Ammon's horn (tissue), 1 donor: ENCODE results near the gene OLIG3.

ENCODE experiments used
- DNase-seq: peaks from one replicate; pipeline ENCODE4 v3.0.0-alpha.2; 2016; ENCODE audit warnings: low spot score

Gene OLIG3

DNA sequence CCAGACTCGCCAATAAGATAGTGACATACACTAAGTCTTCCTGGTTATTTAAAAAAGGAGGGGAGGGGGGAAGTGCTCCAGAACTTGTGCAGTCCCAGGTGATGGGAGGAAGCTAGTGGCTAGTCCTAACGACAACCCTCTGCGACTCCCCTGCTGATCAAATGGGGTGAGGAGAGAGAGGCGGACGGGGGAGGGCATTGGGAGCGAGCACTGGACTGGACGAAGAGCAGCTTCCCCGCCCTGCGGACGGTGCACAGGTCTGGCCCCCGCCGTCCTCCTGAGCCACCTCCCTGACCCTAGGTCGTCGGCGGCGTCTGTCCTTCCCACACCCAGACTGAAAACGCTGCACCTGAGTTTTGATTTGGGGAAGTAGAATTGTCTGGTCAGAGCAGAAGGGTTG, 2.2 kb upstream of the OLIG3 start:
- DNase-seq, result no peak

DNA sequence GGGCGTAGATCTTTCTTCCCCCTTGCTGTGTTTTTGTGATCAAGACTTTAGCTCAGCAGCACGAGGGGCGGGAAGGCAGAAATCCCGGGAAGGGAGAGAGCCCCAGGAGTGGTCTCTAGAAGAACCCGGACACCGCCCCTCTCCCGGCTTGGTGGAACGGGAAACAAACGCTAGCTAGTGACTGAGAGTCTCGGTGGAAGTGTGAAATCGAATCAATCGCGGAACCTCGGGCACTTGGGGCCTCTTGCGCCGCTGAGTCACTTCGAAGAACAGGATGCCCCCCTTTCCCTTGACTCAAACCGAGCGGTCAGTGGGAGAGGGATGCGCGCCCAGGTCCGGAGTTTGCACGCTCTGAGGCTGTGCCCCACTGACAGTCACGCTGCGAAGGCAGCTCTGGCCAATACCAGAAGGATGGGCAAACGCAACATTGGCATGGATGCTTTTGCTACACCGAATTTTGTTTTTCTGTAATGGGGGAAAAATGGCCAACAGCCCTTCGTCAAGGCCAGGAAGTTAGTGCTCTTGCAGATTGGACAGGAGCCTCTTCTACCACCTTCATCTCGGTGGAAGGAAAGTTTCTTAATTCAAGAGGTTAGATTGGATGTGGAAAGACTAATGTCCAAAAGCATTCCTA, 1.6 kb upstream of the OLIG3 start:
- no peak for DNase-seq

DNA sequence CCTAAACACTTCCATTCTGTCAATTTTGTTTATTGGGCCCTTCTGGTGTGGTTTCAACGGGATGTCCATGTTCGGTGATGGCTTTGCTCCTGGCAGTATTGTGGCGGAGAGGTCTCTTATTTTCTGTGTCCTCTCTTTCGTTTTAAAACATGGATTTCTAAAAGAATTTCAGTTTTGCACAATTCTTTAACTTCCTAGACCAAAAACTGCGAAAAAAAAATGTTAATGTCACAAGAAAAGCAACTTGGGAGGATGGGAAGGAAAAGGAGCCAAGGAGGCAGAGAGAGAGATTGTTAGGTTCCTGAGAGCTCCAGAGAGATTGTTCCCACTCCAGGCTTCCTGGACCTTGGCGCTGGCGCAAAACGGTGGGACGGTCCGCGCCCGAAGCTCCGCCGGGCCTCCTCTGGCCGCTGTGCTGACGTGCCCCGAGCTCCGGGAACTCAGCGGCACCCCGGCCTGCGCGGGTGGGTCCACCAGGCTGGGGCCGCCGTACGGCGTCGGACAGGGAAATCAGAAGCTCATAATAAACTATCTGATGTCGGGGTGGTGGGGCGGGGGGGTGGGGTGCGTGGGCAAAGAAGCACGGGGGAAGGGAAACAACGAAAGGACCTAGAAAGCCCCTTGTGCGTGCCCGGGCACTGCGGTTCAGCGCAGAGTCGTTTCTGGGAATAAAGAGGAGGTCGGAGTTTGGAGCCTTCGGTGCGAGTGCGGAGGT, 951 bp upstream of the OLIG3 start:
- no peak for DNase-seq

DNA sequence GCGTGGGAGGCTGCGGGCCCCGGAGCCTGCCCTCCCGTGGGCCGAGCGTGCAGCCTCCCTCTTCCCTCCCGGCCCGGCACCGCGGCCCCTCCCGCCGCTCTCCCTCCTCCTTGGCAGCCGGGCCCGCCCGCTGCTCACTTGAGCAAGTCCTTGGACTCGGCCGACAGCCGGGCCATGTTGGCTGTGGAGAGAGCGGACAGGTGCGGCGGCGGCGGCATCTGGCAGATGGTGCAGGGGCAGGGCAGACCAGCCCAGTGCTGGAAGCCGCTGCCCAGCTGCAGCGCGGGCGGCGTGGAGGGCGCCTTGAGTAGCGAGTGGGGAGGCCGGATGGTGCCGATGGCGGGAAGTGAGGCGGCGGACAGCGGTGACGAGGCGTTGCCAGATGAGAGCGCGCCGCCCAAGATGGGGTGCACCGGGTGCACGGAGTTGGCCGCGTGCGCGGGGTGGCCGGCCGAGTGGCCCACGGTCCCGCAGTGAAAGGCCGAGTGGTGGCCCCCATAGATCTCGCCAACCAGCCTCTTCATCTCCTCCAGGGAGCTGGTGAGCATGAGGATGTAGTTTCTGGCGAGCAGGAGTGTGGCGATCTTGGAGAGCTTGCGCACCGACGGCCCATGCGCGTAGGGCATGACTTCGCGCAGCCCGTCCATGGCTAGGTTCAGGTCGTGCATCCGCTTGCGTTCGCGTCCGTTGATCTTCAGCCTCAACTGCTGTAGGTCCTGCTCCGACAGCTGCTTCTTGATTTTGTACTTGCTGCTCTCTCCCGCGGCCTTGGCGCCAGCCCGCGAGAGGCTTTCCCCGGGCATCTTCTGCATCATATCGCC, 766 bp downstream of the OLIG3 start:
- no peak for DNase-seq

DNA sequence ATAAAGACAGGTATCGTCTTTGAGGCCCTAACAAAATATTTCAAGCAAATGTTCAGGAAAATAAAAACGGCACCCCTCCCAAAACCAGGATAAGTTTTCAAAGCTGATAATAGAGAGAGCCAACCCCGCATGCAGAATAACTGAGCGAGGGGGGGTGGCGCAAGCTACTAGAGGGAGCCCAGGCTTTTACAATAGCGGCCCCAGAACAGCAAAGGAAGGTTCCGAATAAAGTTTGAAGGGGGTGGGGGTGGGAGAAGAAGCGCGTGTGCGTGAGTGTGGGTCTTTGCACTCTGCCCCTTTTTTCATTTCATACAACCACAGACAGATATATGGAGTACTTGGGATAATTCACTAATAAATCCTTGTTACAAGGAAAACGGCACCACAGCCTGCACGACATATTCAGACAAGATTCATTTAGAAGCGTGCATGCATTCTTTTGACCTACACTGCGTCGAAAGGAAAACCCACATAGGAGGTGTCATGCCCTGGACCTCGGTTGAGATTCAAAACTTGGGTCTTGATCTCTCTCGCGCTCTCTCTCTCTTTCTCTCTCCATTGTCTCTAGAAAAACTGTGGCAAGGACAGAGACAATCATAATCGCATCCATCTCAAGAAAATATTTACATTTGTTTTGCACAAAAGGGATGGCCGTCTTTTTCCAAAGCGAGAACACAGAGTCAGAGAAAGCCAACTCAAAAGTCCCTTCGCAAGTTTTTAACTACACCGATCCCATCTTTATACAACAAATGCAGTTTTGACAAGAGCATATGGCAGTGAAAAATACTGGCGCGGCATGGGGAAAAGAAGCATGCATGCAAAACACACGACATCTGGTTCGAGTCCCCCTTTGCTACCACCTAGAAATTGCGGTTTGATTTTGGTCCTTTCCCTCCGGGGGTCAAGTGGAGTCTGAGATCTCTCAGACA, 1.6 kb downstream of the OLIG3 start:
- DNase-seq, result no peak

DNA sequence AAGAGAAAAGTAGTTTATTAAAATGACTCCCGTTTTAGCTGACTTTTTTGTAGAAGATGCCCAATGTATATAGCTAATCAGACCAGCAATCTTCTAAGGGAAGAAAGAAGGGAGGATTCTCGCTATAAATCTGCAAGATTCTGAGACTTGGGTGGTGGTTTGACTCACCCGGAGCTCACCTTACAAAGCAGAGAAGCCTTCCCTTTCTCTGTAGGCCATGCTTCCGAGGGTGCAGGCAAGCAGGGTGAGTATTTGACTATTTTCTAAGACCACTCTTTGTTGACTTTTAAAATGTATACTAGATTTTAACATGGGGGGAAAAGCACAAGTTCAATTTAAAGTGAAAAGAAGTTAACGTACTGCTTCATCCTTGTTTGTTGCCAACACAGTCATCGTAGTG, 2.7 kb downstream of the OLIG3 start:
- no peak for DNase-seq

DNA sequence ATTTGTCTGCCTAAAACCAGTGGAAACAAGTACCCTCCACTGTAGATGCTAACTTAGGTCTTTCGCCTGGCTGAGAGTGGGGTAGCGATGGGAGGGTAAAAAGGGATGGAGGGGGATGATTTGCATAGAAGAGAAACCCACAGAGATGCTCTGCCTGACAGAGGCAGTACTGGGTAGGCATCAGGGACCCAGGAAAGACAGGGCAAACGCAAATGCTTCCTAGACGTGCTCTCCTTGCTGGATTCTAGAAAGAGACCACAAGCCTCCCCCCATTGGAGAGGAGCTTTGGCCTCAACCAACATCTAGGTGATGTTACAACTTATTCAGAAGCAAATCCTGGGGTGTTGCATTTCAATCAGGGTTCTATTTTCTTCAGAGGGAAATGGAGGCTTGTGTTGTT, 3.2 kb downstream of the OLIG3 start:
- no peak for DNase-seq

DNA sequence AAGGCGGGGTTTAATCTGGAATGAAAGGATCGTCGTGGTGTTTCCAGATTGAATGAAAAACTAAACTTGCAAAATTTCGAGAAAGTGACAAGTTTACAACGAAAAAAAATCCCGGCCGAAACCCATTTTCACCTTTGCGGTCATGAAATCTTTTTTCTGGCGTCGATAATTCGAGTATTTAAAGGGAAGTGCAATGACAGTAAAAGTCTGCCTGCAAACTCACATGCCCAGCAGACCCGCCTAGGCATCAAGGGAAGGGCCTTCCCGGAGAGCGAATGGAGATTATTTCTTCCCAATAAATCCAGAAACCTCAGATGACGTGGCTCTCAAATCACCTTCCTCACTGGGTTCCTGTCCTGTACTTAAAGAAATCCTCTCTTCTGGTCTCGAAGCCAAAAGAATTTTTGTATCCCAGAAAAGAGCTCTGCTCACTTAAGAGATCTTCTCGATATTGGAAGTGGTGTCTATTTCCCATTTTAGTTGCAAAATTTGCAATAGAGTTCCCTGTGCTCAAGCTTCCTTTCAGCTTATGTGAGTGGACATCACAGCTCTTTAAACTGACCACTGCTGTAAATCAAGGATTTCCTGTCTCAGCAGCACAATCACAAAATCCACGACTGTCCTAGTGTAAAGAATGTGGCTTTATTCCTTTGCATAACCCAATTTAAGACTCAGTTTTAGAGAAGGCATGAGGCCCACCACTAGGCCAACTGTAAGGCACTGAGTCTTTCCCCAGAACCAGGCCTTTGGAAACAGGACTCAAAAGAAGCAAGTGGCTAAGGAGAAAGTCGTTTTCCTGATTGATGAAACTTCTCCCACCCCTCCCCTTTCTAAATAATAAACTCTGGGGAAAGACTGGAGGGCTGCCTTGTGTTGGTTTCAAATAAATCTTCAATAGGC, 3.9 kb downstream of the OLIG3 start:
- no peak for DNase-seq

DNA sequence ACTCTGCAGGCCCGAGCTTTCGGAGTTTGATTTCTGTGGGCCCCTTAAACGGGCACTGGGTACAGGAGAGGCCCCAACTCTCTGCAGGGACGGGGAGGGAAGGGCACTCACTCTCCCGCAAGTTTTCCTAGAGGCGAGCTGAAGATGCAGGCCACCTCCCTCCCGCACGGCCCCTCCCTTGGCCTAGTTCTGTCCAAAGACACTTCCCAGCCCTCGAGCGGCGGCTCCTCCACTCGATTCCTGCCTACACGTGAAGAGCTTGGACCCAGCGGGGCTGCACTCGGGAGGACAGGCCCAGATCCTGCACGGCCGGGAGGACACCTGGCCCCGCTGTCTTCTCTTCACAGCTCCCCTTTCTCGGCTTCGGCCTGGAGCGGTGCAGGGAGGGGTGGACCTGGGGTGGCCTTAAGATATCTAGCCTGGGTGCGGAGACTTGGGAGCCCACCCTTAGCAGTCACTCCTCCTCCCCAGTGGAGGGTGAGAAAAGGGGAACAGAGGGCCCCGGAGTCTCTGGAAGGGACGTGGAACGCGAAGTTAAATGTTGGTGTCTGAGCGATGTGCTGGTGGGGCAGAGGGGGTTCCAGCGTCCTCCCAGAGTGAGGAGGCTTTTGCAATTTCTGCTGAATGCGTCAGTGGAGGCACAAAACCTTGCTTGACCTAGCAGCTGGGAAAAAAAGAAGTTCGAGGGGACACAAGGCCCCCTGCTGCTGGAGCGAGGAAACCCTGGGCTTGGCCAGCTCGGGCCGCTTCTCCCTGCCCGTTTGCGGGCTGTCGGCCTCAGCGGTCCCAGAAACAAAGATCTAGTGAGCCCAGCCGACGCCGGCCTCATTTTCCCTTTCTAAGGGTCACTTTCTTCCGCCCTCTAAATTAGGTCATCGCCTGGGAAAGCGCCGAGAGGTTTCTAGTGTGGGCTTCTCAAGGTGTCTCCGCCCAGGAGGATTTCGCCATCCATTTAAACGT, 4.9 kb downstream of the OLIG3 start:
- no peak for DNase-seq

DNA sequence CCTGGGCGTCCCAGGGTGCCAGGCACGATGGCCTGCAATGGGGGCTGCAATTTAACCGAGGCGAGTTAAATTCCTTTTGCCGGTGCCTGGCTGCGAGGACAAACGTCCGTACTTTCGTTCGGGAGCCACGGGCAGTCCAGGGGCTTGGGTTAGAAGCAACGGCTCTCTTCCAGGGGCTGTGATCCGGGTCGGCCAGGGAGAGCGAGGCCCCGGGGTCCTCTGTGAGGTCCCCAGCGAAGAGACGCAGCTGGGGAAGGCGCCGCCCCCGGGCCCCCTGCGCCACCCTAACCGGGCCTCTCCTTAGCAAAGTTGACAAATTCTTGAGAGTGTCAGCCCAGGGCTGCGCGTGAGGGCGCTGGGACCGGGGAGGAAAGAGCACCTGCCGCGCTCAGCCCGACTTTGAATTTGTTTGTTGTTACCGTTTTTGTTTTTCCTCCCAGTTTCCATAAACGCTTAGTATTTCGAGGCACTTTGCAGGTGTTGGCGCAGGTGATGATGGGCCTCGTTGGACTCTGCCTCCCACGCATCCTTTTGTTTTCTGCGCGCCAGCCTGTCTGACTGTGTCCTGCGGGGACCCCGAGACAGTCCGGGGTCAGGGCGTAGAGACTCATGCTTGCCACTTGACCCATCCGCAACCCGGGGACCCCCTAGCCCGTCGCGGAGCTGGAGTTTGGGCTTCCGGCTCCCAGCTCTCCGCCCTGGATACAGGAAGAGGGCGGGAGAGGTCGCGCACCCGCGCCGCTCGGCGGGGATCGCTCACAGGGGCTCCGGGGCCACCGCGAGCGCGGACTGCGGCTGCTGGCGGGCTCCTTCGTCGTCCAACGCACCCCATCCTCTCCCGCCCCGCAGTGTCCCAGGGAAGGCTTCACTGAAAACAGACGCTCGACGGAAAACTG, 5.8 kb downstream of the OLIG3 start:
- no peak for DNase-seq

DNA sequence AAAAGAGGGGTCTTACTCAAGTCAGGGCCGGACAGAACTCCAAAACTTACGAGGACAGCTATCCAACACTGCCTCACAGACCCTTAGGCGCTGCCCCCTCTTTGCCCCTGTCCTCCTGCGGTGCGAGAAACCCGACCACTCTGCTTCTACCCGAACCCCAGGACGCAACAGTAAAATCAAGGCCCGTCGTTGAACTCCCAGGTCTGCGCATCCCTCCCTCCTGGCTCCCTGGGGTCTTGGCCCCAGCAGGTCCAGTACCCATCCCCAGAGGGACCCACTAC, 6.4 kb downstream of the OLIG3 start:
- no peak for DNase-seq

DNA sequence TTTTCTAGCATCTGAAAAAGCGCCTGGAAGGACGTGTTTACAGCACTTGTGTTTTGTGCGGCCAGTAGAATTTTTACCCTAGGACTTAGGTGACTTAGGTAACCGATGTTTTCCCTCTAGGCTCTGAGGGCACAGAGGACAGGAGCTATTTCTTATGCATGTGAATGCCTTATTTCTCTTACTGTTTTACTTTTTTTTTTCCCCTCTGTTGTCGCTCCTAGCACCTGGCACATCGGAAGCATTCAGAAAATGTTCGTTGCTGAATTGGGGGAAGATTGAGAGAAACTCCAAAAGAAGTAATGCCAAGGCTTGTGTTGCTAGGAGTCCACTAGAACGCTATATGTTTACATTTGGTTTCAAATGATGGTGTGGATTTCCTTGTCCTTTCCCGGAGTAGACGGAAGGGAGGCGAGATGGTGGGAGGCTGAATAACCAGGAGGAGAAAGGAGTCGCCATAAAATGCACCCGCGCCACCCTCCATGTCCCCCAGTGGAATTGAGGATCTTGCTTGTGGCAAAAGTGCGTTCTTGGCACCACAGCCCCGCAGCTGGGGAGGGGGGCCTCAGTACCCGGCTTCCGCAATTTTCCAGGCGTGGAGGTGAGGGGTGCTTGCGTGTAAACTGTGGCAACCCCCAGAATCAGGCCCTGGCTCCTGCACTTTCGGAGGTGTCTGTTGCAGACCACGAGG, 6.9 kb downstream of the OLIG3 start:
- DNase-seq, result no peak

DNA sequence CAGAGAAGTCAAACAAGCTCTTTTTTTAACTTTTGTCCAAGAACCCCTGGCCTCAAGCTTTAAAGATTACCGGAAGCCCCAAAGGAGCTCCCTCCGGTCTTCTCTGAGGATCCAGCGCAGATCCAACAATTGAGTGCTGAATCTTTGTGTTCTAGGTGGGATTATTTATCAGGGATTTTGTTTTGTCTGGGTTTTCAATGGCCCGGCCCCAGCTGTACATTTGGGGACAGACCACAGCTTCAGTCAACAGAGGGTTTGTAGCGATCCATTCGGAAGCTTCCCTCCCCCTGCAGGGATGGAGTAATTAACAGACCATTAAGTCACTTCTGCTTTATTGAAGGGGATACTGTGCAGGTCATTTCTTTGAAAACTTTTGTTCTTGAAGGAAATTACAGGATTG, 7.8 kb downstream of the OLIG3 start:
- no peak for DNase-seq

DNA sequence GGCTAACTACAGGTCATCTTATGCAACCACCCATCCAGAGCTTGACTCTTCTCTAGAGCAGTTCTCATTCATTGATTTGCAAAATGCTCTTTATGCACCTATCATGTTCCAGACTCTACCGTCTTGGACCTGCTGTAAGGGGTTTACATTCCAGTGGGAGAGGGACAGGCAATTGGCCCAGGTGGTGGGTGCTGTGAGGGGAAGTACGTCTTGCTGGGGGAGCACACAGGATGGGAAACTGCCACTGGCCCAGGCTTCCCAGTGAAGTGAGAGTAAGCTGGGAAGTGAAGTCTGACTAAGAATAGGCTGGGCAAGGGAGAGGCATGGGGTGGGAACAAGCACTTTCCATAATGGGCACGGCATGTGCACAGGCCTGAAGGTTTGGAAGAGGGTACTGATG, 13.8 kb downstream of the OLIG3 start:
- DNase-seq, result no peak

DNA sequence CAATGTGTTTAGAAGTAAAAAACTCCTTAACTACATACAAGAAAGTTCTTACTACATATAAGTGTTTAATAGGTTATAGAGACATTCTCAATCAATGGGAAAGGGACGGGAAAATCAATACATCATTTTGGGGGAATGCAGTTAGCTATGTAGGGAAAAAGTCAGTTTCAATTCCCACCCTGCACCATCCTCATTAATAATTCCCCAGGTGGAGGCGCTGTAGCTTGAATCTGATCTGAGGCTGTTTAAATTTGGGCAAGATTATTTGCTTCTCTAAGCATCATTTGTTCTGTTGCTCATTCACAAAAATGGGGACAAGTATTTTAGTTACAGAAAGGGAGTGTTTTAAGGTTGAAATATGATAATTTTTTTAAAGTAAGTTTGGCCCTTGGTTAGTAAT, 19.1 kb downstream of the OLIG3 start:
- no peak for DNase-seq

DNA sequence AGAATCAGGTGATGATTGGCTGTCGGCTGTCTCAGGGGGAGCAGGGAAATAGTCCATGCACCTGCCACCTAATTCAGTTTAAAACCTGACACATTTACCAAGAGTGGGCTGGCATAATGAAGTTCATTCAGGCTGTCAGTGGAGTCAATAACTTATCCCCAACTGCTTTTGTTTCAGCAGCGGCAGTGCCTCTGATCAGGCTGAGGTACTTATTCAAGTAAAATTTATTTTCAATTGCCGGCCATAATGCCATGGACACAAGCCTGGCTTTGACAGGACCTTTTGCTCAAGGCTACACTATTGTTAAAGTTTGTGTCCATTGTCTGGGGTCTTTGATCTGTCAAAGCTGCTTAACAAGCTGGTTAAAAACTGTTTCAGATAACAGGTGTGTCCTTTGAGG, 20.6 kb downstream of the OLIG3 start:
- no peak for DNase-seq

DNA sequence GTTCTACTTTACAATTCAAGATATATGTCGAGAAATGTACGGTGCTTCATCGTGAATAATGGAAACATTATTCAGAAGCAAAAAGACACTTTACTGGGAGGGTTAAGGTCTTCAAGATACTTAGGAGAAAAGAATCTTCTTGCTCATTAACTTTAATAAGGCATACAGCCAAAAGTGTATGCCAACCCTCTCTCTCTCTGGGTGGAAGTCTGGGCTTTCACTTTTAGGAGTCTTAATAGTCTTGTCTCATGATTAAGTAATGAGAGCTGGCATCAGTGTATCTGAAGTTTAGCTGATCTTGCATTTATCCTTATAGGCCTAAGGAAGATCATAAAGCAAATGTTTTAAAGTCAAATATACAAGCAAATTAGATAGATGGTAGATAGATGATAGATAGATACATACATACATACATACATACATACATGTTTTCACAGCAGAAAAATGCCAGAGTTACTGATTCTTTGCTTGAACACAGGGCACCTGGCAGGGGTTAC, 21.5 kb downstream of the OLIG3 start:
- no peak for DNase-seq

DNA sequence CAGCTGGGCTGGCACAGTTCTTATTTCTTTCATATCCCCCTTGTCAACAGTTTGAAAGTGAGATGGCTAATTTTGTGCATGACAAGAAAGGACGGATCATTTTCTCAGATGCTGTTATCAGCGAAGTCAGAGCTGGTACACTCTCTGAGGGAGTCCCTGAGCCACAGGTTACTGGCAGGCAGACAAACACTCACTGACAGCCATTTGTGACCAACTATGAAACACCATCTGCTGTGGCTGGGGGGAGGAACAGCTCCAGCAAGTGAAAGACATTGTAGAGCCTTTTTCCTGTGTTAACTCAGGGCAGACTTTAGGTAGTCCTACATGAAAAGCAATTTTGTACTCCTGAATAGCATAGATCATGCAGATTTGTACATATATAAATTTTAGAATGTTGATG, 22.2 kb downstream of the OLIG3 start:
- DNase-seq, result no peak
